ENCODE data around the gene TRPC6.
"Not testable (repeated sequence)": the region's sequence is repeated elsewhere in the genome, so short reads cannot be mapped to it uniquely, and the experiment has no call there.

The TRPC6 gene

DNA sequence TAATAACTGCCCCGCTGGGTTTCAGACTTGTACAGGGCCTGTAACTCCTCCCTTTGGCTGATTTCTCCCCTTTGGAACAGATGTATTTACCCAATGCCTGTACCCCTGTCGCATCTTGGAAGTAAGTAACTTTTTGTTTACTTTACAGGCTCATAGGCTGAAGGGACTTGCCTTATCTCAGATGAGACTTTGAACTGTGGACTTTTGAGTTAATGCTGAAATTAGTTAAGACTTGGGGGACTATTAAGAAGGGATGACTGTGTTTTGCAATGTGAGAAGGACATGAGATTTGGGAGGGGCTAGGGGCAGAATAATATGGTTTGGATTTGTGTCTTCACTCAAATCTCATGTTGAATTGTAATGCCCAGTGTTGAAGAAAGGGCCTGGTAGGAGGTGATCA, 62.0 kb downstream of the TRPC6 start:
- no peak for DNase-seq (ENCODE audit: low spot score)

DNA sequence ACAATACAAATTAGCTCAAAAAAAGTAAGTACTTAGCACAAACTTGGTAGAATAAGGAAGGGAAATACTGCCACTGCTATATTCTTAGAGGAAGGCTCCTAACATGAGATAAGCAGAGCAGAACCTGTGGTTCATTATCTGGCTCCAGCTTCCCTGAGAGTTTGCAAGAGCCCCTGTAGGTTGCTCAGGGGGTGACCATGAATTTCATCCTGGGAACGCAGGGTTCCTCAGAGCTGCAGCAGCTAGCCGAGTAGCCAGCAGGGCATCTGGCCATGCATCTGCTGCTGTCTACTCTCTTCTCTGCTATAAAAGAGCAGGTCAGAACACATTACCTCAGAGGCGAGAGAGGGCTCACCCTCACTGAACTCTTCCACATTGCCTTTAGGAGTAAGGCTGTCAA, 67.3 kb downstream of the TRPC6 start:
- no peak for DNase-seq (ENCODE audit: low spot score)

DNA sequence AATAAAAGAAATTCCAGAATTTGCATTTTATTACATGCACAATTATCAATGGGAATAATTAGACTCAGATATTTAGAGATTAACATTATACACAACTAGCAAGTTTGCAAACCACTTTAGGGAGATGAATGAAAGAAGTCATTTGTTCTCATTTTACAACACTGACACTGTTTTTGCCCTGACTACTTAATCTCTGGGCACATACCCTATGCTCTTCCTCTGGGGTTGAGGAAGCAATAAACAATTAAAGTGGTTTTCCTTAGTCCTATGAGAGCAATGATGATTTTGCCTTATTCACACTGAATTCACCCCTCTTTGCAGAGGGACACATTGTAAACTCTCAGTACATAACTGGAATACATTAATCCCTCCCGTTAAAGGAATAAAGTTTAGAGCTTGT, 72.7 kb downstream of the TRPC6 start:
- DNase-seq (ENCODE audit: low spot score), result no peak

DNA sequence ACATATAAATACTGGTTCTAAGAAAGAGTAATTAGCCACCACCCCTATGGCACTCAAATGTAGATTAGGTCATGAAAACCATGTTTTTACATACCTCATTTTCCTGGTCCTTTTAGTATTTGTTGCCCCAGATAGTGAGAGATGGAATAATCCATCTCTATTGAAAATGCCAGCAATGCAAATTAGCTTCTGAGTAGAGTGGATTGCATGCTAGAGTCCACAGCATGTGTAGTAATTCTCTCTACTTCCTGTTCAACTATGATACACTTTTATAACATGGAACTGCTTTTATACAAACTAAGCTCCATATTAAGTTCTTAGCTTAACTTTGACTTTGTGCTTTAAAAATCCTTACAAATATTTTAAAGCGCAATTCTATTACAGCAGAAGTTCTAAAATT, 73.2 kb downstream of the TRPC6 start:
- DNase-seq (ENCODE audit: low spot score), result no peak

DNA sequence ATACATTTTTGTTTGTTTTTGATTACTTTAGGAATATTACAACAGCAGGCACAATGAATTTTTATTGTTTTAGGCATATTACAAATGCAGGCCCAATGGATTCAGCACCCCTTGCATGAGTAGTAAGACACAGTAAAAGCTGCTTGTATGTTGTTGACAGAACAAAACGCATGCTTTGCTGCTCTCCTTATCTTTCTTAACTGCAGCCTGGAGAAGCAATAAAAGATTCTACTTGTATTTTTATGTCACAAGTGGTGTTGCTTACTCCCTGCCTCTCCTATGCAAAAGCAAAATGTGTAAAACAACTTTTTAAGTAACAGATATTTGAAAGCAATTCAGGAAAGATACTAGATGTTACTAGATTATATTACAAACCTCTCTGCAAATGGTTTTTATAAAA, 73.9 kb downstream of the TRPC6 start:
- no peak for DNase-seq (ENCODE audit: low spot score)

DNA sequence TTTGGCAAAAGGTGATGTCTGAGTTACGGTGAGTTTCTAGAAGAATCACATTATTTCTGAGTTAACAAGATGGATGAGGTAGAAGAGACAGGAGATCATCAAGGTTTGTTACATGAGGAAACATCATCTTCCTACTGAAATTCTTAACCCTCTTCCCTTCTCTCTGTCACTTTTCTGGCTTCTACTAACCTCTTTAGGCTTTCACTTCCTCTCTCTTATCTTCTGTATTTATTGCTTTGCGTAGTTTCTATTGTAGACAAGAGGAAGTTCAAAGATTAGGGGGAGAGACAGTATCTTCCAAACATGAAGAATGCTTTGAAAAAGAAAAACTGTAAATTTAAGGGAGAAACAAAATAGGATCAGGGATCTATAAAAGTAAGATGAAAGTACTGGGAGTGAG, 75.4 kb downstream of the TRPC6 start:
- no peak for DNase-seq (ENCODE audit: low spot score)

DNA sequence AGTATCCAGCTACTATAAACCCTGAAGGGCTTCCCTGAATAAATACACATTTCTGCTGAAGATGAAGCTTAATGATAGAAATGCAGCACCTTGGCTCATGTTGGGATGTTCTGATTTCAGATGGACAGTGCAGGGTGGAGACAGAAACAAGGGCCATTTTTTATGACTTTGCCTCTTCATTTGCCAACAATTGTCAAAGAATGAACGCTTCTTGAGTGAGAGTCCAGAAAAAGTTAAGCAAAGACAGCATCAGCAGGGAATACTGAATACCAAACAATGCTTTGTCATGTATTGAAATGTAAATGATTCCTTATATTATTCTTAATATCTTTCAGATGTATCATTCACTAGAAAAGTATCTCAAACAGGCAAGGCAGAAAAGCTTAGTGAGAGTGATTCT, 84.9 kb downstream of the TRPC6 start:
- no peak for DNase-seq (ENCODE audit: low spot score)

DNA sequence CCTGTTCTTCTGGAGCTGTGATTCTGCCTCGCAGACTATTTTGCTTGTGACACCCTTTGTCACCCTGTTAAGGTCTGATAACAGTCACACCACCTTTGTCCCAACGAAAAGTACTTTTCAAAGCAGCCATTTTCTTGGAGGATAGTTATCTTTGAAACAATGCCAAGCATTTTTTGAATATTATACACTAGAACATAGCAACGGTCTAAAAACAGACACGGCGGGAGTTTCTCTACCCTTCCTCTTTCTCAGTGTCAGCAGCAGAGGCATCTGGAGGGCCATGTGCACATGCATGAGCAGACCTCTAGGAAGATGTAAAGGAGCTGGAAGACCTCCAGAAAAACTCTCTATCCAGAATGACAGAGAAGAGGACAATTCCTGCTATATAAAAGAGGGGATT, 86.5 kb downstream of the TRPC6 start:
- DNase-seq (ENCODE audit: low spot score), result no peak

DNA sequence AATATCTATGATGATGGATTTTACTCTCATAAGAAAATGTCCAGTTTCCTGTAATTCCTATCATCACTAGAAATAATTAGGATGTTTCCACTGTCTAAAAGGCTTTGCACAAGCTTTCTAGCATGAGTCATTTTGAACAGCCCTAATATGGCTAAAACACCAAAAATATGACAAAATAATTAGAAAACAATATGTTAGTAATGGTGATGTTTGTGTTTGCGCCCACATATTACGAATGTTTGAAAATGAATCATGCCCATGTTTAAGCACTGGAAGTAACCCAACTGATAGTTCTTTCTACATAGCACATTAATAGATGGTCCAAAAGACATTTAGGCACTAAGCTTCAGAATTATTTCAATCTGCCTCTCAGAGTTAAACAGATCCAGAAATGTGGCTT, 96.0 kb downstream of the TRPC6 start:
- no peak for DNase-seq (ENCODE audit: low spot score)

DNA sequence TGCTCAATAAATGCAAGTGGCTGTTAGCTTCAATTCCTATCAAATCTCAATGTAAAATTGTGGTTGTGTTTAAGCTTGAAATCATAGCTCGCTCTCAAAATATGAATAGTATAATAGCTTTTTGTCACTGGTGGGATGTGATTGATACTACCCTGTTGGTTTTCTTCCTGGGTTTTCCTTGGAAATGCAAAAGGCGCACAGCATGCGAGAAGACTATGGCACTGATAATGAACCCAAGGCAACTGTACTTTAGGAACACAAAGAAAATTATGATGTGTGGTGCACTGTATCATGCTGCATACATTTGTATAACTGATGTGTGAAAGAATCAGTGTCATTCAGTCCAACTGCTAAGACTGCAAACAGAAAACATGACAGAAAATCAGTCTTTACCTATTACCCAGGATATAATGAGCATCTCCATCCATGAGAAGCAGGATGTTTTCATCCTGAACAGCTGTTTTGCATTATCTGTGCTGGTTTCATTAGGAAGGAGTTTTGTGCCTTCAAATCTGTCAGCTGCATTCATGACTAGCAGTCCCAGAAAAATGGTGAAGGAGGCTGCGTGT, 101.2 kb downstream of the TRPC6 start:
- DNase-seq (ENCODE audit: low spot score), result no peak

DNA sequence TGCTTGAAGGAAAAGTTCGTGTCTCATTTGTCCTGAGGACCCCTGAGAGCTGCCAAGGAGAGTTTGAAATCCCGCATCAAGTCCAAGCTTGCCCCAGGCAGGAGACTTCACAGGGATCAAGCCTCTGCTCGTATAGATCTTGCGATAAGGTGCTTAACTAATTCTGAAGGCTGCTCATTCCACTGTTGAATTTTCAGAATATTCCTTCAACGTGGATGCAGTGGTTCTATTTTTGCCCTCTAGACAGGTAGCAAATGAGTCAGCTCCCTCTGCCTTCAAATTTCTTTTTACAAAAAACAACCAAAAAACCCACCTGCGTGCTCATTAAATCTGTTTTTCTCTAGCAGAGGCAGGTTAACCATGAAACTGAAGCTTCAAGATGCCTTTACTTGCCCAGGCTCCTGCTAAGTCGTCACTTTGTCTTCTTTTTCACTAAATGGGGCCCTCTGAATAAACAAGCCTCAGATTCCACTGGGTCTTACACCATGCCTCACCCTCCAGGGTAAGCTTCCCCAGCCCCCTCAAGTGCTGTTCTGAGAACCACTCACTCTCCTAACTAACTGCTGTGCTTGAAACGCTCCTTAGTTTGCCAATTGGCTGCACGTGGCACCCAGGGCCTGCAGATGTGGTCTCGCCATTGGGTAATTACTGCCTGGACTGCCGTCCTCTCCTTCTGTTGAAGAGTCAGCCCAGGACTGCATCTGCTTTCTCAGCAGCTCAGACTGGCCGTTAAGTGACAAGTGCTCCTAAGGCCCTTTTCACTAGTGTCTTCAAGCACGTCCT, 105.0 kb downstream of the TRPC6 start:
- no peak for DNase-seq (ENCODE audit: low spot score)

DNA sequence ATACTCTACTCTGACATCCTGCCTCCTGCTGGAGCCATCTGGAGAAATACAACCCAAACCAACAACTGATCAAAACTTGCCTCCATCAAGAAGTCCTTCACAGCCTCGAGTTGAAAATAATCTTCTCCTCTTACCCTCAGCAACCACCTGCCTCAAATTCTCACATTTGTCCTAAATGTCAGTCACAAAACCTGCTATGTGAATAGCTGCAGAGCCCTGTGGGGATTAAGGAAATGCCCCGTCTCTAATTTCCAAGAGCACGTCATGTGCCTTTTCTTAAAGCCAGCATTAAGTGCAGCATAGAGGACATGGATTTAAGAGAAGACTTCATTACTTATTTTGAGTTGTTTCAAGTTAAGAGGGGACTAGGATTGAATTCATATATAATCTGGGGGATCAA, 105.9 kb downstream of the TRPC6 start:
- DNase-seq (ENCODE audit: low spot score), result no peak

DNA sequence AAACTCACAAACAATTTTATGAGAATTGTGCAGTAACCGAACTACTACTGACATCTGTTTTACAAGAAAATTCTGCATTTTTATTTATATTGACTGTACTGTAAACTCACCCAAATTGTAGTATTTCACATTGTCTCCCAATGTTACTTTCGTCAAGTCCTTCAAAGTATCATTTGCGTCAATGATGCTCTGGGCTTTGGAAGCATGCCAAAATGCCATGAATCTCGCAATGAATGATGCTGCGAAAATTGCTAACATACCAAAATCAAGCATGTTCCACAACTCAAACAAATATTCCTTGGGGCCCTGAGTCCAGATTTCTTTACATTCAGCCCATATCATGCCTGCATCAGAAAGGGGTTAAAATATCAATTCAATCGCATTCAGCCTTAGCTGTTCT, 107.6 kb downstream of the TRPC6 start:
- no peak for DNase-seq (ENCODE audit: low spot score)

DNA sequence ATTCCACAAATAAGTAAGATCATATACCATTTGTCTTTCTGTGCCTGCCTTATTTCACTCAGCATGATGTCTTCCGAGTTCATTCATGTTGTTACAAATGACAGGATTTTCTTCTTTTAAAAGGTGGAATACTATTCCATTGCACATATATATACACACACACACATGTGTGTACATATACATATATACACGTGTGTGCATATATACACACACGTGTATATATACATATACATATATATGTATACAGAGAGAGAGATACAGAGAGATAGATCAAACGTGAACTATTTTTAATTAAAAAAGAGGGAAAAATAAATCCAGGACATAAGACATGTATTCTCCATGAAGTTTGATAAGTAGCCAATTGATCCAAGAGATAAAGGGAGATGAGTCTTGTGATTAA, 108.1 kb downstream of the TRPC6 start:
- DNase-seq (ENCODE audit: low spot score), result no peak

DNA sequence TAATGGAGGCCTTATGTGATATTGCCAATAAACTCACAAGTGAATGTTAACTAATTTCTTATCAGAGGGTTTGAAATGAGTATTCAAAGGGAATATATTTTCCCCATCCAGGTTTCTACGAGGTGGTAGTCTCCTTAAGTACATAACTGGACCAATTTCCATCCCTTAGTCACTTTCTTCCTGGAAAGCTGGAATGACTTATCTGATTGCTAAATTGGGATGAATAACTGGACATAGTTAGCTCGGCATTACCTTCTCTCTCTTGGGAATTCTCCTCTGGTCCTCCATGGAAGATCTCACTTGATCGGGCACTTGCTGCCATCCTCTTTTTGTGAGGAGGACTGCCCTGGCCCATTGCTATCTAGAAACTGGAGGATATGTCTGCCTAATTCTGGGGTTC, 109.1 kb downstream of the TRPC6 start:
- DNase-seq (ENCODE audit: low spot score), result no peak

DNA sequence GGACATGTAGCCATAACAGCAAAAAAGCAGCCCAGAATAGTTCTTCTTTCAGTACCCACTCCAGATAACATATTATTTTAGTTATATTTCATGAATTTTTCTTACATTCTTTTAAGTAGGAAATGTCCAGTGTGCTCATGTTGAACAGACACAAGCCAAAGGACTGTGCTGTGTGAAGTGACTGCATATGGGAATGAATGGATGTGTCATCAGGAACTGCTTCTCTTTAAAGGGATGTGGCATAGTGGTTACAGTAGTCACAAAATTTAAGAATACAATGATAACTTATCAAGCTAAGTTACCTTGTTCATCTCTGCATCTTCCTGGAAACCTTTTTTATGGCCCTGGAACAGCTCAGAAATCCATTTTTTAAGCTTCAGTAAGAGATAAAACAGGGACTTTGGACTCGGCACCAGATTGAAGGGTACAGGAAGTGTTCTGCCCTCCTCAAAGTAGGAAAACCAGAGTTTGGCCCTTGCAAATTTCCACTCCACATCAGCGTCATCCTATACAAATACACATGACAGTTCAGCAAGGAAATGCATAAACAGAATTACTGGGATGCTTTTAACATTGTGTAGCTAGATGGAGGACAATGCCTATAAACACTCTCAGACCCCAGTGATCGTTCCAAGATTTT, 112.8 kb downstream of the TRPC6 start:
- DNase-seq (ENCODE audit: low spot score), result no peak

DNA sequence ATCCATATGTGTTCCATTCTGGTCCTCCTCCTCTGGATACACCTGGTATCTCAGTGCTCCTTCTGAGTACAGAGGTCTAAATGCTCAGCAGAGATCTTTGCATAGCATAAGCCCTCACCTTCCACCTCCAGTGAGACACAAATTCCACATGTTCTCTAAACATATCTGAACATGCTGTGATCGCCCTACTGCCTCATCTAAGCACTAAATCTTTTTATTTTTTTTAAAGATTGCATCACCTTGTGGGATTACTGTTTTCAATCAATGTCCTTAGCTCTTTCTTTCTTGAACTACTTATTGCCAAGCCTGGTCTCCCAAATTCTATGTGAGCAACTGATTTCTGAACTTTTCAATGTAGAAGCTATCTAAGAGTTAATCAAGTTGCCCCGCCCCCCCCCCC, 113.4 kb downstream of the TRPC6 start:
- DNase-seq (ENCODE audit: low spot score), result no peak

DNA sequence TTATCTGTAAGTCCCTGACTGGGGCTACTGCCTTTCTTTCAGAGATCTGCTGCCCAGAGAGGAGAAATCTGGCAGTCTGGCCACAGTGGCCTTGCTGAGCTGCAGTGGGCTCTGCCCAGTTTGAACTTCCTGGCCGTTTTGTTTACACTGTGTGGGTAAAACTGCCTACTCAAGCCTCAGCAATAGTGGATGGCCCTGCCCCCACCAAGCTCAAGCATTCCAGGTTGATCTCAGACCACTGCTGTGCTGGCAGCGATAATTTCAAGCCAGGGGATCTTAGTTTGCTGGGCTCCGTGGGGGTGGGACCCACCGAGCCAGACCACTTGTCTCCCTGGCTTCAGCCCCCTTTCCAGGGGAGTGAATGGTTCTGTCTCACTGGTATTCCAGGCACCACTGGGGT, 117.5 kb downstream of the TRPC6 start:
- DNase-seq (ENCODE audit: low spot score), result no peak

DNA sequence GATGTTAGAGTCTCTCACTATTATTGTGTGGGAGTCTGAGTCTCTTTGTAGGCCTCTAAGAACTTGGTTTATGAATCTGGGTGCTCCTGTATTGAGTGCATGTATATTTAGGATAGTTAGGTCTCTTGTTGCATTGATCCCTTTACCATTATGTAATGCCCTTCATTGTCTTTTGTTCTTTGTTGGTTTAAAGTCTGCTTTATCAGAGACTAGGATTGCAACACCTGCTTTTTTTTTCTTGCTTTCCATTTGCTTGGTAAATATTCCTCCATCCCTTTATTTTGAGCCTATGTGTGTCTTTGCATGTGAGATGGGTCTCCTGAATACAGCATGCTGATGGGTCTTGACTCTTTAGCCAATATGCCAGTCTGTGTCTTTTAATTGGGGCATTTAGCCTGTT, 119.4 kb downstream of the TRPC6 start:
- DNase-seq (ENCODE audit: low spot score), result not testable (repeated sequence)

DNA sequence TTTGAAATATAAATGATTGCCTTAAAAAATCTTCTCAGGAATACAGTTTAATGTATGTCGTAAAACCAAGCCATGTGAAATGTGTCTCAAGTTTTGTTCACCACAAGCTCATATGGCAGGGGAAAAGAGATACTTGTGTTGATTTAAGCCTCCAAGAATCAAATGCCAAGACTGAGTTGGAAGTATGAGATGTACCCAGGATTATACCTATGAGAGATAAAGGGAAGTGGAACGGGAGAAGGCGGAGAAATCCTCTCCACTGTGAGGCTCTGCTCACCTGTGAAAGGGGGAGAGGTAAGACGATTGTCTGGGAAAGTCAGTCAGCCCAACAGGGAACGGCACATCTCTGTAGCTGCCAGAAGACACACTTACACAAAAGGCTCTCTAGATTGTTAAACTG, 124.8 kb downstream of the TRPC6 start:
- DNase-seq (ENCODE audit: low spot score), result no peak

DNA sequence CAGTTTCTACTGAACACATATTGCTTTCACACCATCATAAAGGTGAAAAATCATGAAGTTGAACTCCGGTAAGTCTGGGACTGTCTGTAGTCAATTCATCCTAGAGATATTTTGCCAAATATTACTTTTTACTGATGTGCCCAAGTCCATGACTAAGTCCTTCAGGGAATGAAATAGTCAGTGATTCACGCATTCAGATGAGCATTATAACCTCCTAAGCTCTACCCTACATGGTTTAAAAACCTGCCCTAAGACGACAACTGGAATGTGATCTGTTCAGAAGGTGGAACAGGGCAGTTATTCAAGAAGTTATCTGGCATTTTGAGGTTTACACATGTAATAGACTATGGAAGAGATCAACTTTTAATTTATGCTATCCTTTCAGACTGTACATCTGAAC, 125.6 kb downstream of the TRPC6 start:
- DNase-seq (ENCODE audit: low spot score), result no peak

DNA sequence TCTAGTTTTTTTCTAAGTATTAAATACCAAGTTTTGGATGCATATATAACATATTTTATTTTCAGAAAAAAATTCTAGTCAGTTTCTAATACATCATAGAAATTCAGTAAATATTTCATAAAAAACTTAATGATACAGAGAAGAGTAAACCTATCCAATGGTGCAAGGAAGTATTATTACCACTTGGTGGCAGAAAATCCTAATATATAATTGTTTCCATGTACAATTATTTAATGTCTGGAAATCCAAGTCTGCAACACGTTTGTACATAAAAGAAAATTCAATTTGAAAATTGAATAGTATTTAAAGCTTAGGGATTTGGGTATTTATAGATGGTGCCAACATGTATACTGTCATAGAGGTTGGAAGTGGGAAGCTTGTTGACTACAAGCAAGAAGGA, 127.0 kb downstream of the TRPC6 start:
- DNase-seq (ENCODE audit: low spot score), result no peak

DNA sequence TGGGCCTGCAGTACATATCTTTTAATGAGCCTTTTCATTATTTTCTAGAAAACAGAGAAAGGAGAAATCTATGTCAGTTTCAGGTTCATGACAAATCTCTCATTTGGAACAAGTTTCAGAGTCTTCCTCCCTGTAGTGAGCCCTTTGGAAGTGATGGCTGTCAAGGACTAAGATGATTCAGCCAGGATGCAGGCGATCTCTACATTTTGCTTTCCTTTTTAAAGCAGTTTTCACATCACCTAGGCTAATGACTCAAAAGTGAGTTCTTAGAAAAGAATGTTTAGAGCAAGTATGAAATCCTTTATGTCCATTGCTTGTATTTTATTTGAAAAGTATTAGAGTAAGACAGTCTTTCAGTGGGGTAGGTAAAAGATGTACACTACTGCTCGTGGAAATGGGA, 130.1 kb downstream of the TRPC6 start:
- no peak for DNase-seq (ENCODE audit: low spot score)

All from cerebellar cortex (tissue), 1 donor.